ENCODE data around the gene SBNO1.
"Not testable (repeated sequence)": the region's sequence is repeated elsewhere in the genome, so short reads cannot be mapped to it uniquely, and the experiment has no call there.

The SBNO1 gene

DNA sequence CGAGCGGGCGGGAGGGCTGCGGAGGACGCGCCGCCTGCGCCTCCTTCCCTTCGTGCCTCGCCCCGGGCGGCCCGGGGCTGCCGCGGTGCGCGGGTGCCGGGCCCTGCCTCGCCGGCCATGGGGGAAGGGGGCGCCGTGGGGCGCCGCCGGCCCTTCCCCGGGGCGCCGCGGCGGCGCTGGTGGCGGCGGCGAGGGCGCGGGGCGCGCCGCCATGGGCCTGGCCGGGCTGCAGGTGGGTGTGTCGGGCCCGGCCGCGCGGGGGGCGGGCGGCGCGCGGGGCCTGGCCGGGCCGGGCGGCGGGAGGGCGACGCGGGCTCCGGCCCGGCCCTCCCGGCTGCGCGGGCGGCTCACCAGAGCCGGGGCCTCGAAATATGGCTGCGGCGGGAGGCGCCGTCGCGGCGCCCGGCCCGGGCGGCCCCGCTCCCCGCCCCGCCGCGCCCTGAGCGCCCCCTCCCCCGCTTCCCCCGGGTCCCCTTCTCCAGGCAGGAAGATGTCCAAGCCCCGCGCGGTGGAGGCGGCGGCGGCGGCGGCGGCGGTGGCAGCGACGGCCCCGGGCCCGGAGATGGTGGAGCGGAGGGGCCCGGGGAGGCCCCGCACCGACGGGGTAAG, 24.4 kb upstream of the SBNO1 start:
- Histone ChIP-seq H2BK12ac (ENCODE audit: low read length) (no peak overlapping the region), H3K4ac (ENCODE audit: low read length) (no peak overlapping the region), H3K14ac (ENCODE audit: low read length) (no peak overlapping the region), H4K91ac (ENCODE audit: low read depth, low read length, poor library complexity) (no peak overlapping the region), H3K4me1 (ENCODE audit: control insufficient read depth in 2 of 2, insufficient read depth in 1 of 2, low read depth in 1 of 2, low read length in 2 of 2) (peaks cover 8 to 22% of the 10 kb centered on the region in 2 donors), H3K27ac (replicated peaks; ENCODE audit: low read length) (no peak overlapping the region), H4K8ac (ENCODE audit: low read depth, low read length) (no peak overlapping the region), H3K36me3 (replicated peaks in 1 of 2; ENCODE audit: control insufficient read depth in 2 of 2, insufficient read depth in 2 of 2, low read length in 2 of 2) (peaks cover 15 to 42% of the 10 kb centered on the region in 2 donors), H3K23ac (ENCODE audit: low read depth, low read length, poor library complexity) (no peak overlapping the region), H3K9ac (ENCODE audit: low read depth, low read length, poor library complexity) (no peak overlapping the region), H2AK5ac (ENCODE audit: low read depth, low read length) (no peak overlapping the region), H3K9me3 (replicated peaks in 1 of 2; ENCODE audit: control insufficient read depth in 2 of 2, insufficient read depth in 1 of 2, low read depth in 1 of 2, low read length in 2 of 2) (no peaks in the 10 kb centered on the region), H3K4me3 (ENCODE audit: low read length in 2 of 2) (peak overlapping the region; percentile 83 to 89), H2BK5ac (ENCODE audit: low read length) (no peak overlapping the region), H2BK120ac (ENCODE audit: low read depth, low read length) (no peak overlapping the region), H3K27me3 (ENCODE audit: control insufficient read depth in 3 of 3, insufficient read depth in 3 of 3, low read depth in 1 of 3, low read length in 3 of 3) (no peaks in the 10 kb centered on the region), H2AFZ (ENCODE audit: low read length) (peak overlapping the region; percentile 78), H3K79me1 (ENCODE audit: low read depth, low read length) (peaks cover 7% of the 10 kb centered on the region), H3K18ac (ENCODE audit: low read length) (no peak overlapping the region), H2BK15ac (ENCODE audit: low read length) (no peak overlapping the region), H3K4me2 (ENCODE audit: insufficient read depth, low read length, poor library complexity, severe bottlenecking) (peak overlapping the region; percentile 63)
- no CpG with 5 or more reads among the region's 102 CpGs for WGBS, 2 donors (ENCODE audit: extremely low coverage in 2 of 2, insufficient read length in 2 of 2, insufficient replicate concordance in 1 of 2)
- DNase-seq (ENCODE audit: low spot score): no peak

DNA sequence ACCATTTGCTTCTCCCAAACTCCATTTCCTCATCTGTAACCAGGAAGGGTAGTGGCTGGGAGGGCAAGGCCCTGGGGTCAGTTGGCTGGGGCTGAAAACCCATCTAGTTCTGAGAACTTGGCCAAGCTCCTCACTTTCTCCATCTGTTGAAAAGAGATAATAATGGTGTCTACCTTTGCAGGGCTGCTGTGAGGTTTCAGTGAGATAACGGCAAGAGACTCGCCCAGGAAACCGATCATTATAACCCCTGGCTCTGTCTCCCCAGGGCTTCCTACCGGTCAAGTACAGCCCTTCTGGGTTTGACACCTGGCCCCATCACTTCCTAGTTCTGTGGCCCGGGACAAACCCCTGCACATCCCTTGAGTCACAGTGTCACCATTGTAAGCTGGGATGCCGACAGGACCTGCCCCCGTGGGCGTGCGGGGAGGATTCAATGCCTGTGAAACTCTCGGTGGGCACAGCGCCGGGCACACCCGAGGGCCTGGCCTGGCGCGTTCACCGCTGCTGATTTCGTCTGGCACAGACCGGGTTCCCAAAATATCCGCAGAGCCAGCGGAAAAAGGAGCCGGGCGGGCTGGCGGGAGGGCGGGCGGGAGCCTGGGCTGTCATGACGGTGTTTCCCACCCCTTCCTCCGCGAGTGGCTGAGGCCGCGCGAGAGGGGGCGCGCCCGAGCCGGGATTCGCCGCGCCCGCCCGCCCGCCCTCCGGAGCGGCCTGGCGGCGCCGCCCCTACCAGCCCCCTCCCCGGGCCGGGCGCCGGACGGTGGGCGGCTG, 23.7 kb upstream of the SBNO1 start:
- H3K4me3 ChIP-seq (ENCODE audit: low read length in 2 of 2): peak overlapping the region; percentile 83 to 87
- H3K27me3 ChIP-seq (ENCODE audit: control insufficient read depth in 3 of 3, insufficient read depth in 3 of 3, low read depth in 1 of 3, low read length in 3 of 3): no peaks in the 10 kb centered on the region
- no peak overlapping the region for H2BK120ac ChIP-seq (ENCODE audit: low read depth, low read length)
- no peak overlapping the region for H2AK5ac ChIP-seq (ENCODE audit: low read depth, low read length)
- no peaks in the 10 kb centered on the region for H3K9me3 ChIP-seq (replicated peaks in 1 of 2; ENCODE audit: control insufficient read depth in 2 of 2, insufficient read depth in 1 of 2, low read depth in 1 of 2, low read length in 2 of 2)
- H3K4me2 ChIP-seq (ENCODE audit: insufficient read depth, low read length, poor library complexity, severe bottlenecking): peak overlapping the region; percentile 54
- H3K27ac ChIP-seq (replicated peaks; ENCODE audit: low read length): no peak overlapping the region
- peak overlapping the region; percentile 59 for H3K14ac ChIP-seq (ENCODE audit: low read length)
- DNase-seq (ENCODE audit: low spot score): peak; percentile 64
- H3K9ac ChIP-seq (ENCODE audit: low read depth, low read length, poor library complexity): peak overlapping the region; percentile 85
- peak overlapping the region; percentile 97 for H2AFZ ChIP-seq (ENCODE audit: low read length)
- H4K8ac ChIP-seq (ENCODE audit: low read depth, low read length): no peak overlapping the region
- H2BK5ac ChIP-seq (ENCODE audit: low read length): no peak overlapping the region
- peaks cover 8 to 22% of the 10 kb centered on the region in 2 donors for H3K4me1 ChIP-seq (ENCODE audit: control insufficient read depth in 2 of 2, insufficient read depth in 1 of 2, low read depth in 1 of 2, low read length in 2 of 2)
- H2BK15ac ChIP-seq (ENCODE audit: low read length): no peak overlapping the region
- H3K36me3 ChIP-seq (replicated peaks in 1 of 2; ENCODE audit: control insufficient read depth in 2 of 2, insufficient read depth in 2 of 2, low read length in 2 of 2): peaks cover 15 to 36% of the 10 kb centered on the region in 2 donors
- peaks cover 7% of the 10 kb centered on the region for H3K79me1 ChIP-seq (ENCODE audit: low read depth, low read length)
- peak overlapping the region; percentile 44 for H3K18ac ChIP-seq (ENCODE audit: low read length)
- no peak overlapping the region for H4K91ac ChIP-seq (ENCODE audit: low read depth, low read length, poor library complexity)
- WGBS, 2 donors (ENCODE audit: extremely low coverage in 2 of 2, insufficient read length in 2 of 2, insufficient replicate concordance in 1 of 2): no CpG with 5 or more reads among the region's 52 CpGs
- H3K23ac ChIP-seq (ENCODE audit: low read depth, low read length, poor library complexity): no peak overlapping the region
- no peak overlapping the region for H3K4ac ChIP-seq (ENCODE audit: low read length)
- no peak overlapping the region for H2BK12ac ChIP-seq (ENCODE audit: low read length)

DNA sequence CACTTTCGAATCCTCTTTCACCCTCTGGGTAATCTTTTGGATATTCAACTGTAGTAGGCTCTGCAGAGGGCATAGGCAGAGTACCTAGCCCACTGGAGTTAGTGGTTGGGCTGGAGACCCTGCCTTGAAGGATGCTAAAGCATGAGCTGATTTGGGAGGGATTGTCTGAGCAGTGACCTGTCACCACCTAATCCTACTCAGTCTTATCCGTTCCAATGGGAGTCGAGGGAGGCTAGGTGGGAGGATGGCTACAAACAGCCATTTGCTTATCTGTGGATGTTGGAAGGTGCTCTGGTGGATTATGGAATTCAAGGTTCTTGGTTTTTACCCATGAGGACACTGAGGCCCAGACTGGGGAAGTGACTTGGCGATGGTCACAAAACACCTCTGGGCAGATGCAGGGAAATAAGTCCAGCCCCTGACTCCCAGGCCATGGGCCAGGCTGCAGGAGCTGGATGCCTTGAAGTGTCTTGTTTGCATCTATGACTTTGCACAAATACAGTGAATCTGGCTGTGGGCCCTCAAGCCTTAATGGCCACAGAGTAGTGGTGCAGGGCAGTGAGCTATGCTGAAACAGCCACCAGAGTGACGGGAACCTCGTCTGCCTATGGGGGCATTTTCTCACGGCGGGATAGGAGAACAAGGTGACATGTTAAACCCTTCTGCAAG, 23.0 kb upstream of the SBNO1 start:
- Histone ChIP-seq H2BK5ac (ENCODE audit: low read length) (no peak overlapping the region), H3K27ac (replicated peaks; ENCODE audit: low read length) (no peak overlapping the region), H3K4me3 (ENCODE audit: low read length in 2 of 2) (peak overlapping the region in 1 of 2 donors; percentile 83), H2AK5ac (ENCODE audit: low read depth, low read length) (no peak overlapping the region), H3K9ac (ENCODE audit: low read depth, low read length, poor library complexity) (no peak overlapping the region), H3K4ac (ENCODE audit: low read length) (no peak overlapping the region), H3K14ac (ENCODE audit: low read length) (no peak overlapping the region), H4K8ac (ENCODE audit: low read depth, low read length) (no peak overlapping the region), H3K4me2 (ENCODE audit: insufficient read depth, low read length, poor library complexity, severe bottlenecking) (no peak overlapping the region), H3K9me3 (replicated peaks in 1 of 2; ENCODE audit: control insufficient read depth in 2 of 2, insufficient read depth in 1 of 2, low read depth in 1 of 2, low read length in 2 of 2) (no peaks in the 10 kb centered on the region), H3K18ac (ENCODE audit: low read length) (no peak overlapping the region), H2BK15ac (ENCODE audit: low read length) (no peak overlapping the region), H2AFZ (ENCODE audit: low read length) (peak overlapping the region; percentile 97), H3K27me3 (ENCODE audit: control insufficient read depth in 3 of 3, insufficient read depth in 3 of 3, low read depth in 1 of 3, low read length in 3 of 3) (no peaks in the 10 kb centered on the region), H2BK12ac (ENCODE audit: low read length) (no peak overlapping the region), H2BK120ac (ENCODE audit: low read depth, low read length) (no peak overlapping the region), H3K36me3 (replicated peaks in 1 of 2; ENCODE audit: control insufficient read depth in 2 of 2, insufficient read depth in 2 of 2, low read length in 2 of 2) (peaks cover 15 to 29% of the 10 kb centered on the region in 2 donors), H4K91ac (ENCODE audit: low read depth, low read length, poor library complexity) (no peak overlapping the region), H3K79me1 (ENCODE audit: low read depth, low read length) (peaks cover 7% of the 10 kb centered on the region), H3K23ac (ENCODE audit: low read depth, low read length, poor library complexity) (no peak overlapping the region), H3K4me1 (ENCODE audit: control insufficient read depth in 2 of 2, insufficient read depth in 1 of 2, low read depth in 1 of 2, low read length in 2 of 2) (peaks cover 8 to 22% of the 10 kb centered on the region in 2 donors)
- no peak for DNase-seq (ENCODE audit: low spot score)
- WGBS, 2 donors (ENCODE audit: extremely low coverage in 2 of 2, insufficient read length in 2 of 2, insufficient replicate concordance in 1 of 2): no CpG with 5 or more reads among the region's 8 CpGs

DNA sequence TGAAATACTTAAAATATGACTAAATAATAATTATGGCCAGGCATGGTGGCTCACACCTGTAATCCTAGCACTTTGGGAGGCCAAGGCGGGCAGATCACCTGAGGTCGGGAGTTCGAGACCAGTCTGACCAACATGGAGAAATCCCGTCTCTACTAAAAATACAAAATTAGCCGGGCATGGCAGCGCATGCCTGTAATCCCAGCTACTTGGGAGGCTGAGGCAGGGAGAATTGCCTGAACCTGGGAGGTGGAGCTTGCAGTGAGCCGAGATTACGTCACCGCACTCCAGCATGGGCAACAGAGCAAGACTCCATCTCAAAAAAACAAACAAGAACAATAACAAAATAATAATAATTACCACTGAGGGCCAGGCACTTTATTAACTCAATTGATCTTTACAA, 20.9 kb upstream of the SBNO1 start:
- H4K91ac ChIP-seq (ENCODE audit: low read depth, low read length, poor library complexity); H4K8ac ChIP-seq (ENCODE audit: low read depth, low read length); H3K23ac ChIP-seq (ENCODE audit: low read depth, low read length, poor library complexity); H3K9ac ChIP-seq (ENCODE audit: low read depth, low read length, poor library complexity); H3K36me3 ChIP-seq (replicated peaks in 1 of 2; ENCODE audit: control insufficient read depth in 2 of 2, insufficient read depth in 2 of 2, low read length in 2 of 2); H2AK5ac ChIP-seq (ENCODE audit: low read depth, low read length); H3K4ac ChIP-seq (ENCODE audit: low read length); H3K27ac ChIP-seq (replicated peaks; ENCODE audit: low read length); H2AFZ ChIP-seq (ENCODE audit: low read length); H3K27me3 ChIP-seq (ENCODE audit: control insufficient read depth in 3 of 3, insufficient read depth in 3 of 3, low read depth in 1 of 3, low read length in 3 of 3); H3K14ac ChIP-seq (ENCODE audit: low read length); H3K18ac ChIP-seq (ENCODE audit: low read length); H3K9me3 ChIP-seq (replicated peaks in 1 of 2; ENCODE audit: control insufficient read depth in 2 of 2, insufficient read depth in 1 of 2, low read depth in 1 of 2, low read length in 2 of 2); H2BK12ac ChIP-seq (ENCODE audit: low read length); H2BK5ac ChIP-seq (ENCODE audit: low read length); DNase-seq (ENCODE audit: low spot score); H3K79me1 ChIP-seq (ENCODE audit: low read depth, low read length); H3K4me3 ChIP-seq (ENCODE audit: low read length in 2 of 2); H2BK120ac ChIP-seq (ENCODE audit: low read depth, low read length); H2BK15ac ChIP-seq (ENCODE audit: low read length); H3K4me2 ChIP-seq (ENCODE audit: insufficient read depth, low read length, poor library complexity, severe bottlenecking): not testable (repeated sequence)
- WGBS, 2 donors (ENCODE audit: extremely low coverage in 2 of 2, insufficient read length in 2 of 2, insufficient replicate concordance in 1 of 2): no CpG with 5 or more reads among the region's 9 CpGs
- peaks cover 8 to 22% of the 10 kb centered on the region in 2 donors for H3K4me1 ChIP-seq (ENCODE audit: control insufficient read depth in 2 of 2, insufficient read depth in 1 of 2, low read depth in 1 of 2, low read length in 2 of 2)
